GM21576 (cell line): ENCODE measurements around the gene MICU1.
"Not testable (repeated sequence)": the region's sequence is repeated elsewhere in the genome, so short reads cannot be mapped to it uniquely, and the experiment has no call there.

Experiments
- ATAC-seq: cut with Tn5 transposase; IDR thresholded peaks from one replicate; pipeline ENCODE4 v1.9.1; 2021; ENCODE audit warnings: mild to moderate bottlenecking, moderate library complexity; ENCODE audit not compliant: unreplicated experiment

Gene MICU1

GRCh38 chr10:72508033-72508432 lies 117.8 kb downstream of the MICU1 start:
- ATAC-seq = no peak

GRCh38 chr10:72506474-72506873 lies 119.4 kb downstream of the MICU1 start:
- ATAC-seq = no peak

- no peak for ATAC-seq
Observed at GRCh38 chr10:72505435-72505834, 120.4 kb downstream of the MICU1 start.

- no peak for ATAC-seq
Observed at GRCh38 chr10:72503694-72504438, 122.0 kb downstream of the MICU1 start.

GRCh38 chr10:72503241-72503640 lies 122.6 kb downstream of the MICU1 start:
- ATAC-seq = no peak

- no peak for ATAC-seq
Observed at GRCh38 chr10:72502581-72502980, 123.3 kb downstream of the MICU1 start.

GRCh38 chr10:72499701-72500100 lies 126.2 kb downstream of the MICU1 start:
- ATAC-seq = no peak

GRCh38 chr10:72490951-72491350 lies 134.9 kb downstream of the MICU1 start:
- no peak for ATAC-seq

GRCh38 chr10:72487521-72487920 lies 138.4 kb downstream of the MICU1 start:
- ATAC-seq = no peak

- ATAC-seq = no peak
Observed at GRCh38 chr10:72487116-72487515, 138.8 kb downstream of the MICU1 start.

GRCh38 chr10:72485701-72486100 lies 140.2 kb downstream of the MICU1 start:
- no peak for ATAC-seq

GRCh38 chr10:72484521-72484920 lies 141.4 kb downstream of the MICU1 start:
- ATAC-seq = no peak

GRCh38 chr10:72483471-72483870 lies 142.4 kb downstream of the MICU1 start:
- ATAC-seq = no peak

- ATAC-seq = no peak
Observed at GRCh38 chr10:72480861-72481260, 145.0 kb downstream of the MICU1 start.

GRCh38 chr10:72477463-72477862 lies 148.4 kb downstream of the MICU1 start:
- no peak for ATAC-seq

- no peak for ATAC-seq
Observed at GRCh38 chr10:72472306-72472705, 153.6 kb downstream of the MICU1 start.

- ATAC-seq = no peak
Observed at GRCh38 chr10:72470666-72471065, 155.2 kb downstream of the MICU1 start.

GRCh38 chr10:72467064-72467463 lies 158.8 kb downstream of the MICU1 start:
- ATAC-seq = not testable (repeated sequence)

- no peak for ATAC-seq
Observed at GRCh38 chr10:72466018-72466417, 159.9 kb downstream of the MICU1 start.

- ATAC-seq = no peak
Observed at GRCh38 chr10:72464438-72464837, 161.4 kb downstream of the MICU1 start.

GRCh38 chr10:72462261-72462660 lies 163.6 kb downstream of the MICU1 start:
- ATAC-seq = no peak

- no peak for ATAC-seq
Observed at GRCh38 chr10:72461085-72461484, 164.8 kb downstream of the MICU1 start.

GRCh38 chr10:72460284-72460876 lies 165.5 kb downstream of the MICU1 start:
- no peak for ATAC-seq
